Activated CD4-positive, alpha-beta T cell treated with anti-CD3 and anti-CD28 coated beads, Interleukin-2, Interleukin-4, amounts not matched to agents 100 ng/mL and 50 ng/mL, durations not matched to agents 16 hours and 8 hours (primary cell): ENCODE data around the gene SHPK.
"Not testable (repeated sequence)": the region's sequence is repeated elsewhere in the genome, so short reads cannot be mapped to it uniquely, and the experiment has no call there.

Experiments used
- DNase-seq: peaks from one replicate; pipeline ENCODE4 v3.0.0-alpha.2; 2020; ENCODE audit warnings: low spot score

The SHPK gene

DNA sequence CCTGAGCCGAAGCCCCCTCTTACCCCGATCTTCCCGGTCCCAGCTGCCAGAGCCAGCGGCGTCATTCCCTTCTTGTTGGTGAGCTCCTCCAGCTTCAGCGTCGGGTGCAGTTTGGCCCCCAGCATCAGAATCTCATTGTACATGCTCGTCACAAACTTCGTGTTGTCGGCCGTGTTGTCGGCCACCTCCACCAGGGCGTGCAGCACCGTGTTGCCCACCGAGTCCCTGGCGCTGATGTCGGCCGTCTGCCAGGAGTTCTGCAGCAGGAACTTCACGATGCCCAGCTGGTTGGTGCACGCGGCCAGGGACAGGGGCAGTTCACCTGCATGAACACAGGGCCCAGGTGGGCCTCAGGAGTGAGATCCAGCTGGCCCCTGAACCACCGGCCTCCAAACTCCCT lies 46.3 kb downstream of the SHPK start:
- DNase-seq, result no peak

DNA sequence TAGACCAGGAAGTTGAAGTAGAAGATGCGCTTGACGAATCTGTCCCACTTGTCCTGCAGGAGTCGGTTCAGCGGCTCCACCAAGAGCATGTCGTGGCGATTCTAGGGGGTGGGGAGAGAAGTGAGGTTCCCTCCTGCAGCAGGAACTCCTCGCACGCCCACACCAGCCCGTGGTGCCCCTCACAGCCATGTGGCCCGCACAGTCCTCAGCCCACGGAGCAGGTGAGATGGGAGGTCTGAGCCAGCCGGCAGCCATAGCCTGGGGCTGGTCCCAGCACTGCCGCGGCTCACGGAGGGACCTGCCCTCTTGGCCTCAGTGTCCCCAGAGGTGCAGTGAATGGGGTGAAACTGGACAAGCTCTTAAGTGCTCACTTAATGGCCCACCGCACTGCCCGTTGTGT lies 50.2 kb downstream of the SHPK start:
- no peak for DNase-seq

GRCh38 chr17:3583456-3583855 lies 52.6 kb downstream of the SHPK start:
- no peak for DNase-seq

DNA sequence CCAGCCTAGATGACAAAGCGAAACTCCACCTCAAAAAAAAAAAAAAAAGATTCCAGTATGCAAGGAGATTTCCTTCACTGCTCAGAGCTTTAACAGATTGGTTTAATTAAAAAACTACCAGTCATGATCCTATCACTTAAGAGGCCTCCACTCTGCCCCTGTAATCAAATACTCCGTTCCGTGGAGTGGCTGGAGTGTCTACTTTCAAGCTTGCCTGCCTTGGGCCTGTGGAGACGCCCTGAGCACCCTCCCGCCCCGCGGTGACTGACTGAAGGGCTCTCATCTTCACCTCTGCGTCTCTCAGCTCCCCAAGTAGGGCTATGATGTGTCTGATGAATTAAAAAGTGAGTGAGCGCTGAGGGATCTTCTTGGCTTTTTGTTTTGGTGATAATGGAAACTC lies 53.1 kb downstream of the SHPK start:
- DNase-seq, result no peak

DNA sequence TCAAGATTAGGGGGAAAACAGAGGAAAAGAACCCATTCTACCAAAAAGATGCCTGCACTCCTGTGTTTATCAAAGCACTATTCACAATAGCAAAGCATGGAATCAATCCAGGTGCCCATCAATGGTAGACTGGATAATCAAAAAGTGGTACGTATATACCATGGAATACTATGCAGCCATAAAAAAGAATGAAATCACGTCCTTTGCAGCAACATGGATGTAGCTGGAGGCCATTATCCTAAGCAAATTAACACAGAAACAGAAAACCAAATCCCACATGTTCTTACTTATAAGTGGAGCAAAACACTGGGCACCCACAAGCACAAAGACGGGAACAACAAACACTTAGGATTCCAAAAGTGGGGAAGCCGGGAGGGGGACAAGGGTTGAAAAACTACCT lies 57.4 kb downstream of the SHPK start:
- DNase-seq, result not testable (repeated sequence)

DNA sequence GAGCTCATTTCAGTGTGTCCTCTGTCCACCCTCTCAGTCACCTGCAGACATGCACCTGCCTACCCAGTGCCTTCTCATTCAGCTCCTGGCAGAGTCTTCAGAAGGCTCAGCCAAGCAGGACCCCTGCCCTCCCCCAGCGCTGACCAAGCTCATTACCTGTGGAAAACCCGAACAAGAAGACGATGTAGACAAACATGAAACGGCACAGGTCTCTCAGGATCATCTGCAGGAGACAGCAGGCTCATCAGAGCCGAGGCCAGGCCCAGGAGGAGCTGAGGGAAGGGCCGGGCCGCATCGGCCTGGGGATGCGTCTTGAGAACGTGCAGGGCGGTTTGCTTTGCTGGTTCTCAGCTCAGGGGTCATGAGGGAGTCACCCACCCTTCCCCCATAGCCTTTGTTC lies 59.1 kb downstream of the SHPK start:
- no peak for DNase-seq

GRCh38 chr17:3575511-3575910 lies 60.5 kb downstream of the SHPK start:
- DNase-seq, result no peak

DNA sequence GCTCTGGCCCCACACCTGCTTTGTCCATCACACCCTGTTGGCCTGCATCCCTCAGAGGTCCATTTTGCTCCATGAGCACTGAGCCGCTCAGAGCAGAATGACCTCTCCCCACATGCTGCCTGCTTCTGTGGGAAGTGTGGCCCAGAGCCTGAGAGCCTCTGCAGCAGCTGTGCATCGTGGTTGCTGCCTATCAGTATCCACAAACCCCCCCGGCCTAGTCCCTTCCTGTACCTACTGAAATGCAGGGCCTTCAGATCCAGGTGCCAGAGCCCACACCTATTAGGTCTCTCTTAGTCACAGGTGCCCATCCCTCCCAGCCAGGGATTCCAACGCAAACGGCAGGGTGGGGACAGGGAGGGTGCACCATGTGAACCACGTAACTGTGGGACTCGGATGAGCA lies 61.8 kb downstream of the SHPK start:
- no peak for DNase-seq

GRCh38 chr17:3573246-3574100 lies 62.6 kb downstream of the SHPK start:
- no peak for DNase-seq

DNA sequence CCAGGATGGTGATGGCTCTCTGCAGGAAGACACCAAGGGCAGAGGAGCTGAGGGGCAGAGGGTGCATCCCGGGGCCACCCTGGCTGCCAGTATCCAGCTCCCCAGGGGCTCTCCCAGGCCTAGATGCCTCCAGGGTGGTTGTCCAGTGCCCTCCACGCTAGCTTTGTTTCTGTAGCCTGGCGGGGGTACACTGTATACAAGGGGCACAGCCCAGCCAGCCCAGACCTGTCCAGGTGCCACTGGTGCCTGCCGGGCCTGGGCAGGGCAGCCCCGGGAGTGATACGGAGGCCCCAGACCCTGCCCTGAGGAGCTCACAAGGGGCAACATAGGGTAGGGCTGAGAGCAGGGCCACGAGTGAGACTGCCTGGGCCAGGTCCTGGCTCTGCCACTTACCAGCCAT lies 63.8 kb downstream of the SHPK start:
- no peak for DNase-seq

- no peak for DNase-seq
These were observed 64.8 kb downstream of the SHPK start for GRCh38 chr17:3571043-3571900.

GRCh38 chr17:3569534-3570137 lies 66.4 kb downstream of the SHPK start:
- DNase-seq, result no peak

DNA sequence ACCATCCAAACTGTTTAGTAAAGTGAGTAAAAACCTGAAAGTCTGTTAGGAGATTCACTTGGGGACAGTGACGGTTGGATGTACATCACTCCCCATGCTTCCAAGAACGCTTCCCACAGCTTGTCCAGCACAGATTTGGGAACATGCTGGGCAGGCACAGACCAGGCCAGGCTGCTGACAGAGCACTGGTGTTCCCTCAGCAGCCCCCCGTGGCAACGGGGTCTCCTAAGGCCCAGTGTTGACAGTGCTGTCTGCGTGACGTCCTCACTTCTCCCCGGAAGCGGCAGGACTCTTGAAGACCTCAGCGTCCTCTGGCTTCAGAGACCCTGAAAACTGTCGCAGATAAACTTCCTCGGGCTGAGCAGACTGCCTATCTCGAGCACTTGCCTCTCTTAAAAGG lies 69.5 kb downstream of the SHPK start:
- no peak for DNase-seq

GRCh38 chr17:3565143-3565542 lies 70.9 kb downstream of the SHPK start:
- DNase-seq, result no peak

GRCh38 chr17:3564241-3564640 lies 71.8 kb downstream of the SHPK start:
- DNase-seq, result not testable (repeated sequence)

DNA sequence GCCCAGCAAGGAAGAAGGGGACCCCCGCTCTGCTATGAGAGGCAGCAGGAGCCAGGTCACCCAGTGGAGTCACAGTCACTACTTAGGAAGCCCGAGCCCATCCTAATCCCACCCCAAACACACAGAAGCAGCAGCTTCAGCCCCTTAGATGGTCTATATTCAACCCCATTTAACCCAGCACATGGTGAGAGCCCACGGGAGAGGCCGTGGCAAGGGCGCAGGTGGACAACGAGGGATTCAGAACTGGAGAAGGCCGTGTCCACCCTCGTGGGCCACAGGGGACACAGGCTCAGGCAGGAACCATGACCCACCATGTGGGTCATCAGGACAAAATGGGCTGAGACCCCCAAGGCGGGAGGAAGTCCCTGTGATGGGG lies 76.8 kb downstream of the SHPK start:
- no peak for DNase-seq

DNA sequence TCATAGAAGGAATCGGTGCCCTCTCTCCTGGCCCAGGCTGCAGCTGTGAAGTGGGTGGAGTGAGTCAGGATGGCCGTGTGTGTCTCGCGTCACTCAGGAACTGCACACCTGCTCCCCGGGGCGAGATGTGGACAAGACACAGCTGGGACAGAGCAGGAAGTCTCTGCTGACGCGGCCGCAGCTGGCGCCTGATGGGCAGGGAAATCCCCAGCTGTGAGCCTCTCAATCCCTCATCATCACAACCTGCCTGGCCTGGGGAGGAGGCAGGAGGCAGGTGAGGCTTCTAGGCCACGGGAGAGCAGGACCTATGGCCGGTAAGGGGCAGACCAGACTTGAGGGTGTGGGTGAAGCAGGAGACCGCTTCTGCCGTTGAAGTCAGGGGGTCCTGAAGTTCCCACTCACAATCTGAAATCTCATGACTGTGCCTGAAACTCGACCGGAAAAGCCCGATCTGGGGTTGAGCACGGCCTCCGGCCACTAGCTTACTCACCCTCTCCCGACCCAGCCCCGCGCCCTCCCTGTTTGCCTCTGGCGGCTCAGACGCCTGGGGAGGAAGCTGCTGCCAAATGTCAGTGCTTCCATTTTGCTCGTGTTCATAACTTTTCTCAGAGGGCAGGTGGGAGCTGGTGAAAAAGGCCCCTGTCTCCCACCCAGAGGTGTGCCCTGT lies 77.3 kb downstream of the SHPK start:
- DNase-seq, result peak; percentile 33
